Measurements from ENCODE around the gene ARMC6.

GRCh38 chr19:19103167-19103566 is 69.8 kb downstream of the ARMC6 start:
- TF ChIP-seq, protein P1, sequence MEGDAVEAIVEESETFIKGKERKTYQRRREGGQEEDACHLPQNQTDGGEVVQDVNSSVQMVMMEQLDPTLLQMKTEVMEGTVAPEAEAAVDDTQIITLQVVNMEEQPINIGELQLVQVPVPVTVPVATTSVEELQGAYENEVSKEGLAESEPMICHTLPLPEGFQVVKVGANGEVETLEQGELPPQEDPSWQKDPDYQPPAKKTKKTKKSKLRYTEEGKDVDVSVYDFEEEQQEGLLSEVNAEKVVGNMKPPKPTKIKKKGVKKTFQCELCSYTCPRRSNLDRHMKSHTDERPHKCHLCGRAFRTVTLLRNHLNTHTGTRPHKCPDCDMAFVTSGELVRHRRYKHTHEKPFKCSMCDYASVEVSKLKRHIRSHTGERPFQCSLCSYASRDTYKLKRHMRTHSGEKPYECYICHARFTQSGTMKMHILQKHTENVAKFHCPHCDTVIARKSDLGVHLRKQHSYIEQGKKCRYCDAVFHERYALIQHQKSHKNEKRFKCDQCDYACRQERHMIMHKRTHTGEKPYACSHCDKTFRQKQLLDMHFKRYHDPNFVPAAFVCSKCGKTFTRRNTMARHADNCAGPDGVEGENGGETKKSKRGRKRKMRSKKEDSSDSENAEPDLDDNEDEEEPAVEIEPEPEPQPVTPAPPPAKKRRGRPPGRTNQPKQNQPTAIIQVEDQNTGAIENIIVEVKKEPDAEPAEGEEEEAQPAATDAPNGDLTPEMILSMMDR (IDR thresholded peaks at IDR 0.05), result no peak
- TF ChIP-seq POLR2A (IDR thresholded peaks at IDR 0.05), result no peak
- no peak for TF ChIP-seq POLR2AphosphoS5 (IDR thresholded peaks at IDR 0.05)

Measured in suprapubic skin (tissue), 4 donors.